Measurements from ENCODE around the gene UBE2QL1.

DNA sequence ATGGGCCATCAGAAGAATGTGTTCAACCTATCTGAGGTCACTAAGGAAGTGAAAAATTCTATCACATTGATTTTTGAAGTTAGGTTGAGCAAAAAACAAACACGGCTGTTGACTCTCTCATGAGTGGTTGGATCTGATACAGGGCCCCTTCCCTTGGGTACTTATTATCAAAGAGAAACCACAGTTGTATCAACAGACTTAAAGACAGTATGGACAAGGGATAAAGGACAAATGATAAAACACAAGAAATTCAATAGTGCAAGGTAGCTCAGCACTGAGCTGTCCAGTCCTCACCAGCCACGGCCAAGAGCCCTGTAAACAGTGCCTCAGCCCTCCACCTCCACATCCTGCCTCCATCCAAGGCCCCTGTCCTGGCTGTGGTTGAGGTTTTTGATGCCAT, 86.9 kb downstream of the UBE2QL1 start:
- TF ChIP-seq, protein P1, sequence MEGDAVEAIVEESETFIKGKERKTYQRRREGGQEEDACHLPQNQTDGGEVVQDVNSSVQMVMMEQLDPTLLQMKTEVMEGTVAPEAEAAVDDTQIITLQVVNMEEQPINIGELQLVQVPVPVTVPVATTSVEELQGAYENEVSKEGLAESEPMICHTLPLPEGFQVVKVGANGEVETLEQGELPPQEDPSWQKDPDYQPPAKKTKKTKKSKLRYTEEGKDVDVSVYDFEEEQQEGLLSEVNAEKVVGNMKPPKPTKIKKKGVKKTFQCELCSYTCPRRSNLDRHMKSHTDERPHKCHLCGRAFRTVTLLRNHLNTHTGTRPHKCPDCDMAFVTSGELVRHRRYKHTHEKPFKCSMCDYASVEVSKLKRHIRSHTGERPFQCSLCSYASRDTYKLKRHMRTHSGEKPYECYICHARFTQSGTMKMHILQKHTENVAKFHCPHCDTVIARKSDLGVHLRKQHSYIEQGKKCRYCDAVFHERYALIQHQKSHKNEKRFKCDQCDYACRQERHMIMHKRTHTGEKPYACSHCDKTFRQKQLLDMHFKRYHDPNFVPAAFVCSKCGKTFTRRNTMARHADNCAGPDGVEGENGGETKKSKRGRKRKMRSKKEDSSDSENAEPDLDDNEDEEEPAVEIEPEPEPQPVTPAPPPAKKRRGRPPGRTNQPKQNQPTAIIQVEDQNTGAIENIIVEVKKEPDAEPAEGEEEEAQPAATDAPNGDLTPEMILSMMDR (IDR thresholded peaks at IDR 0.05) = no peak
- no peak for TF ChIP-seq EZH2 (IDR thresholded peaks at IDR 0.05; ENCODE audit: borderline replicate concordance, insufficient read depth, low read depth, low read length, poor library complexity, severe bottlenecking)
